NCI-H345 treated with DMSO at 0.1 percent for 48 hours (cell line): ENCODE results near the gene CACNG1.

Experiments used
- DNase-seq: peaks from one replicate; lab custom pipeline; 2025; ENCODE audit not compliant: unreplicated experiment; lab: John Stamatoyannopoulos, UW

The CACNG1 gene, protein sequence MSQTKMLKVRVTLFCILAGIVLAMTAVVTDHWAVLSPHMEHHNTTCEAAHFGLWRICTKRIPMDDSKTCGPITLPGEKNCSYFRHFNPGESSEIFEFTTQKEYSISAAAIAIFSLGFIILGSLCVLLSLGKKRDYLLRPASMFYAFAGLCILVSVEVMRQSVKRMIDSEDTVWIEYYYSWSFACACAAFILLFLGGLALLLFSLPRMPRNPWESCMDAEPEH

DNA sequence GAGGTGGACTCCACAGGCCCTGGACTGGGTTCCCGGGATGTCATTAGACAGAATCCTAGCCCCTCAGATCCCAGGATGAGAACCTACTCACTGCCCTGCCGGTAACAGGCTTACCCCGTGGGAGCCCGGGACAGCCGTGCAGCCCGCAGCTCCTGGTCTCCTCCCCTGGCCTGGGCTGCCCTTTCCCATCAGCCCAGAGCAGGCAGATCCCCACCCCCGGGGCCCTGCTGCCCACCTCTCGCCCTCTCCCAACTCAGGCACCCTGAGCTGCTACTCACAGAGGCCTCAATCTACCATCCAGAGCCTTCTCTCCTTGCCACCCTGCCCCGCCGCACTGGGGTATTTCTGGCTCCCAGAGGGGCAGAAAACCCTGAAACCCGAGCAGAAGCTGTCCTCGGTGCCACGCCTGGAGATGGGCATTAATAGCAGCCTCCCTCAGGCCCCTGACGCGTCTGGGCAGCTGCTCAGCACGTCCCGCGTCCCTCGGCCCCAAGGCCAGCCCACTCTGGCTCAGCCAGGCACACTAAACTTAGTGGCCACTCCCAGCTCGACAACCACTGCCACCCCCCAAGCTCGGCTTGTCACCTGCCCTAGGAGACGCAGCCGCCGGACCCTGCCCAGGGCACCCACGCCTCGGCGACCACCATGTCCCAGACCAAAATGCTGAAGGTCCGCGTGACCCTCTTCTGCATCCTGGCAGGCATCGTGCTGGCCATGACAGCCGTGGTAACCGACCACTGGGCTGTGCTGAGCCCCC, at the start of gene CACNG1:
CACNG1 (plus strand) TSS at position 539 of the 757 bp plus-strand sequence; CDS start at position 646, 107 bp downstream.
- no peak for DNase-seq

DNA sequence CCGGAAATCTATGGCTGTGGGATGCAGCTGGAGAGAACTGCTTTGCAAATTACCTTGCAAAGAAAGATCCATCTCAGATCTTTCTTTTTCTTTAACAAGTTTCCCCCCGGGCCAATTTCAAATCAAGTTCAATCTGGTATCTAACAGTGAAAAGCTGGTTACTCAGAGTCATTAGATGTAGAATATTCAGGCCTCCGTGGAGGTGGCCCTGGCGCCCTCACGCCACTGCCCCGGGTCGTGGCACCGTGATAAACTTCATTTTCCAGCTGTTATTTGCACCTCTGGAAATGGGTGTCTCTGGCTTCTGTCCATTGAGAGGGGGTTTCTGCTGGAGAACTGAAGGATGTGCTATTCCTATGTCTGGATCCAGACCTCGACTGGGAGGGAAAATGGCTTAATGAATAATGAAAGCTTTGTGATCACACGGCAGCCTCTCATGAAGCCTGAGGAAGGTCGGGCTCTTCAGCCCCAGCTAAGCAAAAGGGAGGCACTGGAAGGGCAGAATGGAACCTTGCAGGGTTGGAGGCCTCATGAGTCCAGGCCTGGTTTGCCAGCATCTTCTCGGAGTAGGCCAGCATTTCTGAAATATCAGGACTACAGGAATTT, 49.3 kb upstream of the CACNG1 start:
- no peak for DNase-seq

DNA sequence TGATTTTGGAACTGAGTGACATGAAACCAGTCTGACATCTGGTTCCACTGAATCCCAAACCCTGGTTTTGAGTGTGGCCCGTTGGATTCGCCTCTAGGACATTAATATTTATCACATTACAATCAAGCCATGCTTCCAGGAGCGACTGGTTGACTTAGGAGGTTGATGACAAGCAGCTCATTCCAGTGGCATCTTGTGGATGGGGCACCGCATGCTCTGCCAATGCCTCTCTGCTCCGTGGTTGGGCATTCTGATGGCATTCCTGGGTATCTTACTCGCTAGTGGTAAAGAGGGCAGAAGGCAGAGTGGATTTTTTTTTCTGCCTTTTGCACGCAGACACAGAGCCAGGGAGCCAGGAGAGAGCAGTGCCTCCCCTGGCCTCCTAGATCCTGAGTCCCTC, 48.4 kb upstream of the CACNG1 start:
- DNase-seq = no peak

DNA sequence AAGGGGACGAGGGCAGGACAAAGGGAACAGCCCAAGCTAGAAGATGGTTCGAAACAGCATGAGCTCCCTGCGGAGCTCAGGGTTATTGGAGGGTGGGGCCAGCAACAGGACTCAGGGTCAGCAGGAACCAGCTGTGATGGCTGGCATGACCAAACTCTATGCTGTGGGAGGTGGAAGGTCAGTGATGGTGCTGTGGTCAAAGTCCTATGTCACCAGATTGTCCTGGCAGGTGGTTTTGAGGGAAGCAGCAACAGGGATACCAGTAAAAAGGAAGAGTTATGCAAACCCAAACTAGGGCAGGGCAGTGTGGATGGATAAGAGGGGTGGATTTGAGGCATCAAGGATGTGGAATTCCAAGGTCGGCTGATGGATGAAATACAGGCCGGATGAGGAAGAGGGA, 47.4 kb upstream of the CACNG1 start:
- DNase-seq = no peak

DNA sequence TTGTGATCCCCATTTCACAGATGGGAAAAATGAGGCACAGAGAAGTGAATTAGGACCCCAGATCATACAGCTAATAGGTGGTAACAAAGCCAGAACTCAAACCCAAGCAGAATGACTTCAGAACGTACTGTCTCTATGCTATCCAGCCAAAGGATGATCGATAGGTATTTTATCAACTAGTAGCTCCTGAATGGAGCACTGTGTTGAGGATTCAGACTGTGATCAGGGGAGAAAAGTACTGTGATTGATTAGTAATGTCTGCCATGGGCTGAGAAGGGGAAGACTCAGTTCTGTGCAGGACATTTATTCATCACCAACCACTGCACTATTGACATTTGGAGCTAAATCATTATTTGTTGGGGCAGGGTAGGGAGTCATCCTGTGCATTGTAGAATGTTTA, 41.1 kb upstream of the CACNG1 start:
- no peak for DNase-seq

DNA sequence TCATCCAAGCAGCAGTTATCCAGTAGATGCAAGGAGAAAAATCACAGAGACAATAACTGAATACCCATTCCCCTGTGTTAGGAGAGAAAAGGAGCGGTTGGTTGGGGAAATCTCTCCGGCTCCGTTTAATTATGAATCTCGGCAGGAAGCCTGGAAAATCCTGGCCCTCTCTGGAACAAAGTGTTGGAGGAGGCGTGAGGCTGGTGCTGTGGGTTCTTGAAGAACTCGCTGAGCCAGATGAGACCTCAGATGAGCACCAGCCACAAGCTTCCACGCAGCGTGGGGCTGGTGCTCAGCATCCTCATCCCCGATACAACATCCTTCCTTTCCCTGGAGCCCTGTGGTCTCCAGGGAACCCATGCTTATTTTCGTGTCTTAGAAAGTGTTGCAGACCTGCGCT, 40.2 kb upstream of the CACNG1 start:
- no peak for DNase-seq

DNA sequence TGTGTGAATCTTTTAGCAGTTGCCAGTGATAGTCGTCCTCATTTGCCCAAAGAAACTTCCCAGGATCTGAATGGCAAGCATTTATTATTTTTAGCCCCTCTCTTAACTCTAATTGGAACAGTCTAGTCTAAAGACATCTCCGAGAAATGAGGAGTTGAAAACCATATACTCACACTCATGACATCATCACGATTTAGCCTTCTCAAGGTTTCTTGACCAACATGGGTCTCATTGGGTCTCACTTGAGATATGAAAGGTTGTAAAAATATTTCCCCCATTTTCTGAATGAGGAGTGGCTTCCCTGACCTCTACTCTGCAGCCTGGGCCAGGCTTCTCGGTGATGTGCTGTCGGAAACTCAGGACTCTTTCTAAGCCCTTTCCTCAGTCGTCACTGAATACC, 37.1 kb upstream of the CACNG1 start:
- DNase-seq = no peak

DNA sequence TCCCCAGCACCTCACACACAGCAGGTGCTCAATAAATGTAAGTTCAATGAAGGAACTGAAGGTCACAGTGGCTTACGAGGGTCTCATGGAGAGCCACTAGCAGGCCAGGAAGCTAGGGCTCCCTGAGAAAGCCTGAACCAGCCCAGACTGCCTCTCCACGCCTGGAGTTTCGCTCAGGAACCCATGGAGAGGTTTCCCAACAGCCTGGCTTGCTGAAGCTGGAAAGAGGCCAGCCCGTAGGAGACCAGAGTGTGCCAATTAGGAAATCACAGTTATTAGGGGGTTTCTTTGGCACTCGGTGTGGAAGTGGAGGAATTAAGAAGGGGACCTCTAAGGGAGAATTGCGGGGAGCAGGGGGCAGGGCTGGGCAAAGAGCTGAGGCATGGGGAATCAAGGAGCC, 36.3 kb upstream of the CACNG1 start:
- no peak for DNase-seq

DNA sequence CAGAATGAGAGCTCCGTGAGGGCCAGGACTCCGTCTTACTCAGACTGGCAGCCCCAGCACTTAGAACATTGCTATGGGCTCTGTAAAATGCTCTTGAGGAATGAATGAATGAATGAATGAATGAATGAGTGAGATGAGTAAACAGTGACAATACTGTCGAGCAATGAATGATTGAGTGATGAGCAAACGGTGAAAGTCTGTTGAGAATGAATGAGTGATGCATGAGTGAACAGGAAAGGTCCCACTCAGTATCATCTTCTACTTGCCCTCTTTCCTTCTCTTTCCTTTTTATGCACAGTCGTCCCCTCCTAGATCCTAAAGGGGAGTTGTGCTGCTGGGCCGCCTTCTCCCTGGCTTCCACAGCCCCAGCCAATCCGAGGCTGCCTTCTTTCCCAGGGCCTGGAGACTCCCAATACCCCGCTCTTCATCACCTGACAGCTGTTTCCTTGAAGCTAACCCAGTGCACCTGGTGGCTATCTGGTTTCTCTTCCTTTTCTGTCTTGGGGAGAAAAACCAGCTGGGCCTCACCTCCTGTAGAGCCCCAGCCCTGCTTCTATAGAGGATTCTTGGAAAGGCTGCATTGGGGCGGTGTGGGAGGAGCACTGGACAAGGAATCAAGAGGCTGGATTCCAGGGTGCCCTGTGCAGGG, 32.7 kb upstream of the CACNG1 start:
- DNase-seq = no peak

DNA sequence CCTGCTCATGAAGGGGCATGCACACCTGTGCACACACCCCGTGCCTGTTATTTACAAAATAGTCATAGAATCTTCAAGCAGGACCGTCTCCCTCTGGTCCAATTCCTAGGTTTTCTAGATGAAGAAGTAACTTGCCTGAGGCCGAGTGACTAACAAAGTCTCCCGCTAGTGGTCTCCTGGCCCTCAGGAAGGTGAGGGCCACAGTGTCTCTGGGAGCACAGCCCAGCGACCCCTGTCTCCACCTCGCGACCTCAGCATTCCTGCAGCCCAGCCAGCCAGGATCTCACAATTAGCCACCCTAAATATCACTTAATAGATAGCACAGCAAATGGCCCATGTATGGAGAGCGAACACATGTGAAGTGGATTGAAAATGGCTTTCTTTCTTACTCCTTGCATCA, 30.5 kb upstream of the CACNG1 start:
- DNase-seq = no peak

DNA sequence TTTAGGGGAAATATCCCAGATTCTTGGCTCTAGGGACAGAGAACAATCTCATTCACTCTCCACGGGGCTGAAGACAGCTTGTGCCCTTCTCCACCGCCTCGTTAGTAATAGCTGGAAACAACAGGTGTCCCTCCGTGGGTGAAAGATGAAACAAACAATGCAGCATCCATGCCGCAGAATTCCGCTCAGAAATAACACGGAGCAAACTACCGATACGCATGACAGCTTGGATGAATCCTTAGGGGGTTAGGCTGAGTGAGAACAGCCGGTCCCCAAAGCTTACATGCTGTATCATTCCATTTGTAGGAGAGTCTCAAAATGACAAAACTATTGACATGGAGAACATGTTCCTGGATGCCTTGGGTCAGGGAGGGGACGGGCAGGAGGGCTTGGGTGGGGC, 29.4 kb upstream of the CACNG1 start:
- DNase-seq = no peak

DNA sequence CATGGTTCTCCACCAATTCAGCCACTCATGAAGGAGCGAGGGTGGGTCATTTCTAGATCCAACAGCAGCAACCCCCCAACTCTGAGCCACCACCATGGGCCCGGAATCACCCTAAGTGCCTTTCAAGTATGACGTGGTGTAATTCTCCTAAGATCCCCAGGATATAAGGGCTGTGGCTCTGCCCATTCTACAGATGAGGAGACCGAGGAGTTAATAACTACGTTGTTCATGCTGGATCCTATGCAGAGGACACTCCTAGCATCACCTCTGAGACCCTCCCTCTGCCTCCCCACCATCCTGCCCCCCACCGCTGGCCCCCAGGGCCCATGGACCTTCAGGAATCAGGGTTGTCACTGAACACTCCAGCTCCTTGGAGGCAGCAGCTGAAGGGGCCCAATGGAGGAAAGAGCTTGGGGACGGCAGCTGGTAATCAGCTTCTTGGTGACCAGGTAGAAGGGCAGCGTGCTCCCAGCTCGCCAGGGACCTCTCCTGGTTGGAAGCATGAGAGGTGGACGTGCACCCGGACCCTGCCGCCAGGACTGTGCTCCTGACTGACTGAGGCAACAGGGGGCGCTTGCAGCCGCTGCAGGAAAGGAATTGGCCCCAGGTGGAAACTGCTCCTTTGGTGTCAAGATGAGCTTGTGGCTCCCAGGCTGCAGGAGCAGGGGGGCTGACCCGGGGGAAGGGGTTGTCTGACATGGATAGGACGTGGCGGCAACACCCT, 28.2 kb upstream of the CACNG1 start:
- no peak for DNase-seq

DNA sequence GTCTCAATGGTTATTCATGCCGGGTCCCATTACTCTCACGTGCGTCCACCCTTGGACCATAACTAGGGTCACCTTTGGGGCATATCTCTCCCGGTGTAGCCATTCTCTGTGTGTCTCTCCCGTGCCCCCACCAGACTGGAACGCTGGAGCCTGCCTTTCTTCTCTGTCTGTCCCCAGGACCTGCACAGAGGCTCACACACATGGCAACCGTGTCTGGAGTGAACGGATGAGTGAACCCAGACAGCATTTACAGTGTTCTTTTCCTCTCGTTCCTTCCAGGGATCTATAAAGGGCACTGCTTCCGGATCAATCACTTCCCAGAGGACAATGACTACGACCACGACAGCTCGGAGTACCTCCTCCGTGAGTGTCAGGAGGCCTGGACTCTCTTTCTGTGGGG, 26.4 kb upstream of the CACNG1 start:
- no peak for DNase-seq

DNA sequence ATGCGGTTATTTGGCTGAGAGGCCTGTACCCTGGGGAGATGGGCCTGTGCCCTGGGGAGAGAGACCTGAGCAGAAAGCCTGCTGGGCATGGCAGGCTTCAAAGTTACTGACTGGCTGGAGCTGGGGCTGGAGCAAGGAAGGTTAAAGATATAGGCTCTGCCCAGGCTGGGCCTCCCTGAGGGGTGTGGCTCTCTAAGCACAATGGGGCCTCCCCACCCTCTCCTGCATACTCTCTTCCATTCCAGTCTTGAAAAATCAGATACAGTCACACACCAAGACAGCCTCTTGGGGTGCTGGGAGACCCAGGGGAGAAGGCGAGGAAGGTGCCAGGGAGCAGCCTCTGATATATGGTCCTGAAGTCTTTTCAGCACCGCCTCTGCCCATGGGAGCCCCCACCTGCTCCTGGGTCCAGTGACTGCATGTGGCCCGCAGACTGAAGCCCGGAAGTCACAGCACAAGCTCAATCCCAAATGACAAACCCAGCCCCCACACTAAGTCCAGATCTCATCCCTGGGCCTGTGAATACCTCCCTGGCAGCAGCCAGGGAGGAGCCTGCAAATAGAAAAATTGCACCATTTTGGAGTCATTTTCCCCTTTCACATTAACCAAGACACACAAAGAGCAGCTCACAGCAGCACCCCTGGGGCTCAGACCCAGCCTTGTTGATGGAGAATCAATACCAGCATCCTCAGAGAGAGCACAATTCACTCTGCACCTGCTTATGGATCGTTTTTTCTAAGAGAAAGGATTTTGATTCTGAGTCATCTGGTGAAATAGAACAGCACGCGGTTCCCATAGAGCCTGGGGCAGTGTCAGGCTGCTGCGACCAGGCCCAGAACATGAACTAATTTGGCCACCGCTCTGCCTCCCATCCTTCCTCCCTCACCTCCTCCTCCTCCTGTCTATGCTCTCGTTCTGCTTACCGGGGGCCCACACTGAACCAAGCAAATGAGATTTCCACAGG, 25.6 kb upstream of the CACNG1 start:
- peak; percentile 44 for DNase-seq

DNA sequence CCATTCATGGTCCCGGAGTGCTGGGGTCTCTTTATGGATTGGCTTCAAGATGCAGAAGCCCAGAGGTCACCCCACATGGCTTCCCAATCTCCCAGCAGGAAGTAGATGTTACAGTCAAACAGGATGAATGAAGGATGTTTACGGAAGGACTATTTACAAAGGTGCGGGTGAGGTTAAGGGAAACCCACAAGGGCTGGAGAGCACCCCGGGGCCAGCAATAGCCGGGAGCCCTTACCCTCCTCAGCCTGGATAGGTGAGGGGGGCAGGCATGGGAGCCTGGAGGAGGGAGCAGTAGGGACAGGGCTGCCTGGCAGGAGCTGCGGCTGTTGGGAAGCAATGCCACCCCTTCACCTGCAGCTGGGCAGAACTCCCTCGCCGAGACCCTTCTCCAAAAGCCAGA, 24.5 kb upstream of the CACNG1 start:
- DNase-seq = no peak

DNA sequence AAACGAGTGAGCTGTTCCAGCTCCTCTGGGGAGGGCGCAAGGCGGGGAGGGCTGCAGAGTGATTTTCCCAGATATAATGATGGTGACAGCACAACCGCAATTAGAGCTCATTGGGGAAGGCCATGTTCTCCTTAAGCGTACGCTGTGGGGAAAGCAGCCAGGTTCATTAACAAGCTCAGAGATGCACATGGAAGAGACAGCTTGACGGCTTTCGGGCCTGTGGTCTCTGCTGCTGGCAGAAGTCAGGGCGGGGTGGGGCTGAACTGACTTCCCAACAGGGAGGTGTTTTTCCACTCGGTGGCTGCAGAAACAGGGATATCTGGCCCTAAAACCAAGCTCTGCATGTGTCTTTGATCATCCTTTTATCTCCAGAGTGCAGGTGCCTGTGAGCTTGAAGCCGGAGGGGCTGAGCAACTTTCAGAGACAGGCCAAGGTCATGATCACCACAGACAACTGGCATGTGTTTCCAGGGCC, 24.0 kb upstream of the CACNG1 start:
- no peak for DNase-seq

DNA sequence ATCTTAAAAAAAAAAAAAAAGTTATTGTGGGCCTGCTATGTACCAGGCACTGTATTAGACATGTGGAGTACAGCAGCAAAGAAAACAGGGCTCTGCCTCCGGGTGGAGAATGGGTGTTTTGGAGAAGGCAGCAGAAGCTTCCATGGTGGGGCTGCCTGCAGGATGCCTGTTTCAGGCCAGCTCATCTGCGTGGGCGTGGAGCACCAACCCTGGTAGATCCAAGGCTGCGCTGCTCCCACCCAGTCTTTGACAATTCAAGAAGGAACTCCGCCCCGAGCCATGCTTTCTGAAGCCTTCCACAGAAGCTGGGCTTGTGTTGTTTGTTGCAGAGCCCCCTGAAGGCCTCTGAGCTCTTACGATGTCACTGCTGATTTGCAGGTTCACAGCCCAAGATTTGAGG, 23.2 kb upstream of the CACNG1 start:
- DNase-seq = no peak

DNA sequence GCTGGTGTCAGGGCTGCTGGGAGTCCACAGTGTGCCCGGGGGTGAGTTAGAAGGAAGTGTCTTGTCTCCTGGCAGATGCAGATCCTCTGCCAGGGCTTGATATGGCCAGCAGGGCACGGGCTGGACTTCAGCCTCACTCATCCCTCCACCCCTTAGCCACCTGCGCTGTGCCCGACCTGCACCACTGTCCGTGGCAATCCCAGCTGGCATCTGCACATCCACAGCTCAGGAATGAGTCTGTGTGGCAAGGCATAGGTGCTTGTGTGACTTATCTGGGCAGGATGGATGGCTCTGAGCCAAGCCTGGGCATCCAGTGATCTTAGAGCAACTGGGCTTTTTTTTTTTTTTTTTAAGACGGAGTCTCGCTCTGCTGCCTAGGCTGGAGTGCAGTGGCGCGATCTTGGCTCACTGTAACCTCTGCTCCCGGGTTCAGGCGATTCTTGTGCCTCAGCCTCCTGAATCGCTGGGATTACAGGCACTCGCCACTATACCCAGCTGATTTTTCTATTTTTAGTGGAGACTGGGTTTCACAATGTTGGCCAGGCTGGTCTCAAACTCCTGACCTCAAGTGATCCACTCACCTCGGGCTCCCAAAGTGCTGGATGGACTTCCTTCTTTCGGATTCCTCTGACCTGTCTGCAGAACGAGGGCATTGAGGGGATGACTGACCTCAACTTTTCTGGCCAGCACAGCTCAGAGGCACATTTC, 22.5 kb upstream of the CACNG1 start:
- no peak for DNase-seq

DNA sequence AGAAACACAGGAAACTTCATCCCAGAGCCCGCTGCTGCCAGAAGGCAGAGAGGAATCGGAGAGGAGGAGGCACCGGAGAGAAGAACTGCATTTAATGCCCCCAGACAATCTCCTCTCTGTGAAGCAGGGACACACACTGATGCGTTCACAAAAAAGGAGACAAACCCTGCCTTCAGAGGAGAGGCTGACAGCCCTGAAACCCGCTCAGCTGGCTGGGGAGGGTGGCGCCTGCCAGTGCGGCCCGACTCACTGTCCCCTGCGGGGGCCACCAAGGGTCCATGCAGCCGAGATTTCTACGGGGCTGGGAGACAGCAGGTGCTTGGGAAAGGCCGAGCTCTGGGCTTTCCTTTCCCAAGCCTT, 21.9 kb upstream of the CACNG1 start:
- DNase-seq = no peak

DNA sequence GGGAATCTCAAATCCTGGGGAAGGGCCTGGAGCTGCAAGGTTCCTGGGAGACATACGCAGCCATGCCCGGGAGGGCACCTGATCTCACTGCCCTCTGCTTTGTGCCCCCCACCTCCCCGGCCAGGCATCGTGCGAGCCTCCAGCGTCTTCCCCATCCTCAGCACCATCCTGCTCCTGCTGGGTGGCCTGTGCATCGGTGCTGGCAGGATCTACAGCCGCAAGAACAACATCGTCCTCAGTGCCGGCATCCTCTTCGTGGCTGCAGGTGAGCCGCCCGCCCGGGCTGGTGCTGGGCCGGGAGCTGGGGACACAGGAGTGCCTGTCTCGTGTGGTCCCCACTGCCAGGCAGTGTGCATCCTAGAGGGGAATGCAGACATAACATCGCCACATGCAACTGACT, 19.6 kb upstream of the CACNG1 start:
- DNase-seq = no peak
